Inferior parietal cortex (tissue), 1 donor: Measurements from ENCODE around the gene NFIX.

Experiments
- DNase-seq: peaks from one replicate; pipeline ENCODE4 v3.0.0-alpha.2; 2016; ENCODE audit errors: extremely low spot score

The NFIX gene

GRCh38 chr19:13072188-13072908 lies 77.1 kb downstream of the NFIX start:
- peak; percentile 81 for DNase-seq

- no peak for DNase-seq
Observed at GRCh38 chr19:13073263-13073662, 78.0 kb downstream of the NFIX start.

DNA sequence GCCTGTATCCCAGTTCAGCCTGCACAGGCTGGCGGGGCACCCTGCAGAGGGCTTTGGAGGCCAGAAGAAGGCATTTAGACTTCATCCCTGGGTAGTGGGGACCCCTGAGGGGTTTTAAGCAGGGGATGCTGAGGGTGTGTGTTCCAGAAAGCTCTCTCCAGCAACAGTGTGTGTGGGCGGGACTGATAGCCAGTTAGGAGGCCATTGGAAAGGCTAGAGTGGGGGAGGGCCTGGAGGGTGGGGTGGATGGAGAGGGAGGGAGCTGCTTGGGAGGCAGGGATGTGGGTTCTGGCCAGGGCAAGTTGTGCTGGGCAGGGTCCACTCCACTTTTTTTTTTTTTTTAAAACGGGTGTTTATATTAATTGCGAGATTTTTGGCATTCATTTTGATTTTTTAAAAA lies 79.1 kb downstream of the NFIX start:
- DNase-seq = no peak

DNA sequence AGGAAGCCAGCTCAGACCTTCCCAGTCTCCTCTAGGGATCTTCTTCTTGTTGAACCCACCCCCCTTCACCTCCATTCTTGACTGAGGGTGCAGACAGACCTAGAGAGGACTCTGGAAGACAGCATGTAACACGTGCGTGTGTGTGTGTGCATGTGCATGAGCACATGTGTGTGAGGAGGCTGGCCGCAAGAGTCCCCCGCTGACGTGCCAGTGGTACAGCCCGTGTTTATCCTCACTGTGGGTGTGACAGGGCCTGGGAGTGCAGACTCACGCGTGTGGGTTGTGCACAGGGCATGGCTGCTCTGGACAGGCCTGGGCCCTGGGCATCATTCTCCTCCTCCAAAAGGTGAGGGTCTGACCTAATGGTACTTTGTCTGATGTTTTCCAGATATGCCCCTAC lies 81.0 kb downstream of the NFIX start:
- no peak for DNase-seq

- DNase-seq = no peak
Observed at GRCh38 chr19:13076787-13077186, 81.5 kb downstream of the NFIX start.

GRCh38 chr19:13077240-13077639 lies 82.0 kb downstream of the NFIX start:
- DNase-seq = no peak

DNA sequence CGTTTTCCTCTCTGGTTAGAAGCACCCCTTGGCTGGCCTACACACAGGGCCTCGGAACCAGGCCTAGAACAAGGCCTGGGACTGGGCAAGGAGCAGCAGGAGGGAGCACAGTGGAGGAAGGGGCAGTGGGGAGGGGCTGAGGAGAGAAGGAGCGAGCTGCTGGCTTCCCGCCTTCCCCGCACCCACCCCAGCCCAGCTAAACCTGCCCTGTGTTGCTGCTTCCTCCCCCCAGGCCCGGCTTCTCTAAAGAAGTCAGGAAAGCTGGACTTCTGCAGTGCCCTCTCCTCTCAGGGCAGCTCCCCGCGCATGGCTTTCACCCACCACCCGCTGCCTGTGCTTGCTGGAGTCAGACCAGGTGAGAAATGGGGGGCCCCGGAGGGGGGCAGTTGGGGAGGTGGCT lies 83.1 kb downstream of the NFIX start:
- no peak for DNase-seq

DNA sequence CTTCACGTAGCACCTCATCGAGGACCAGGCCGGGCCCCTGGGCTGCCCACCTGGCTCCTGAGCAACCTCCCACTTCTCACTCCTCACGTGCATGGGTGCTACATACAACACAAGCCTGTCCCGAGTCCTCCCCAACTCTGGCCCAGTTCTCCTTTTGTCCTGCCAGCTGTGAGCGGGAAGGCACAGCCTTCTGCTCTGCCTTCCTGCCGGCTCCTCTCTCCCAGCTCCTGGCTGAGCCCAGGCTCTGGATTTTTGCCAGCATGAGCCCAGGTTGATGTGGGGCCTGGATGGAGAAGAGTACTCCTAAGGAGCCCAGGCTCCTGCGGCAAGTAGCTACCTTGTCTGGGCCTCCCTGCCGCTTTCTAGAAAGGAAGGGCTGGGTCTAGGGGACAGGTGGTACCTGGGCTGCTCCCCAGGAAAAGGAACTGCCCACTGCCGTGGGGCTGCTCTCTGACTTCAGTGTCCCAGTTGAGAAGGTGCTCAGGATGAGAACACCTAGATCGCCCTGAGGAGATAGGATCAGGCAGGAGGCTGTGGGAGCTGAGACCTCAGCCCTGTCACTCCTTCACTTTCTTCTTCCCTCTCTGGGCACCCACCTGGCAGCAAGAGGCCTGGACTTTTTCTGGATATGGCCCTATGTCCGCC lies 83.7 kb downstream of the NFIX start:
- DNase-seq = no peak

DNA sequence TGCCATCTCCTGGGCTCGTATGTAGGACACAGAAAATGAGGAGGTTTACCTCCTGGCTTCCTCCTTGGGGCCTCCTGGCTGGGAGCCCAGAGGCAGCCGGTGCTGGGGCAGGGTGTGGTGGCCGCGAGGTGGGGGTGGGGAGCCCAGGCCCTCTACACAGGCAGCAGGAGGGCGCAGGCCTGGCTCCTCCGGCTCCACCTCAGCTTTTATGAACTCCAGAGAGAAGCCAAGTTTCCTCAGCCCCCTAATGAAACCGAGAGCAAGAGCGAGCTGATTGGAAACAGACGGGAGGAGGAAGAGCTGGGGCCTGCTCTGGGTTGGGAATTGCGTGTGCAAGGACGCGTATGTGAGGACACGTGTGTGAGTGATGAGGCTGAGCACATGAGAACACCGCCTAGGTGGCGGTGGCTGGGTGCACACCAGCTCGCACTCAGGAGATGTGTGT lies 84.3 kb downstream of the NFIX start:
- no peak for DNase-seq

DNA sequence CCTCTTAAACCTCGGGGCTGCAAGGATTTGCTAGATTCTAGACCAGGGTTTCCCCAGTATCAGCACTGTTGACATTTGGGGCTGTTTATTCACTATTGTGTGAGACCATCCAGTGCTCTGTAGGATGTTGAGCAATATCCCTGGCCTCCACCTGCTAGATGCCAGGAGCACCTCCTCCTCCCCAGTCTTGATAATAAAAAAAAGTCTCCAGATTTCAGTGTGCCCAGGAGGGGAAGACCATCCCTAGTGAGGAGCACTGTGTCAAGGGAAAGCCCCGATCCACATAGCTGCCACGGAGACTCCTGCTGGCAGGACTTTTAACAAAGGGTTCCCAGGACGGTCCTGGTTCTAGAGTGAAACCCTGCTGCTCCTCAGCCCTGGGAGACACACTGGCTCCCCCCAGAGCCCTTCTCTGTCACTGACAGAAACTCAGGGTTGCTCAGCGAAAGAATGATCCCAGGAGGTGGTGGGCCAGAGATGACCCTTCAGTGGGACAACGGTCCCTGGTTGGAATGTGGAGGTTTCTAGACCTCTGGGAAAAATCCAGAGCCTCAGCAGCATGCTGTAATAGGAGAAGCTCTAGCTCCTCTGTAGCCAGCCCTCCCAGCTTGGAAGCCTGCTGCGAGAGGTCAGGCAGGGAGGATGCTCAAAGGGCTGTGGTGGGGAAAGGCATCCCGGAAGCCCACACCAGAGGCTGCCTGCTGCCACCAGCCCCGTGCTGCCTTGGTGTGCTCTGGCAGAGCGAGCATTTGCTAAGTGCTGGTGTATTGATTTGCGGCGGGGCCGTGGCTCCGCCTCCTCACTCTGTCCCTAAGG lies 87.1 kb downstream of the NFIX start:
- DNase-seq = no peak

DNA sequence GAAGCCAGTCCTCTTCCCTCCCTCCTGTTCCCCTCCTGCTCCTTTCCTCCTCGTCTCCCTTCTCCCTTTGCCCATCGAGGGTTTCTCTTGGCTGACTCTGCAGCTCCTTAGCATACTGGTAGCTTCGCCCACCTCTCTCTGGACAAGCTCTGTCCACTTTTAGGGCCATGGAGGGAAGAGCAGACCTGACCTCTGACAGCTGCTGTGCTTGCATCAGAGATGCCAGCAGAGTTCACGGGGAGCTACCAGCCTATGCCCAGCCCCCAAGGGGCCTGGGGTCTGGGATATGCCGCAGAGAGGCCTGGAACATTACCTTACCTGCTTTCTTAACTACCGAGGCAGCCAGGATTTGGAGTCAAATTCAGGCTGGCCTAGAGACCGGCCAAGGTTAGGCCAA lies 87.7 kb downstream of the NFIX start:
- no peak for DNase-seq

GRCh38 chr19:13083627-13084026 lies 88.4 kb downstream of the NFIX start:
- no peak for DNase-seq

GRCh38 chr19:13085666-13086065 lies 90.4 kb downstream of the NFIX start:
- DNase-seq = no peak

GRCh38 chr19:13086341-13086740 lies 91.1 kb downstream of the NFIX start:
- no peak for DNase-seq

- DNase-seq = no peak
Observed at GRCh38 chr19:13087295-13087694, 92.0 kb downstream of the NFIX start.

DNA sequence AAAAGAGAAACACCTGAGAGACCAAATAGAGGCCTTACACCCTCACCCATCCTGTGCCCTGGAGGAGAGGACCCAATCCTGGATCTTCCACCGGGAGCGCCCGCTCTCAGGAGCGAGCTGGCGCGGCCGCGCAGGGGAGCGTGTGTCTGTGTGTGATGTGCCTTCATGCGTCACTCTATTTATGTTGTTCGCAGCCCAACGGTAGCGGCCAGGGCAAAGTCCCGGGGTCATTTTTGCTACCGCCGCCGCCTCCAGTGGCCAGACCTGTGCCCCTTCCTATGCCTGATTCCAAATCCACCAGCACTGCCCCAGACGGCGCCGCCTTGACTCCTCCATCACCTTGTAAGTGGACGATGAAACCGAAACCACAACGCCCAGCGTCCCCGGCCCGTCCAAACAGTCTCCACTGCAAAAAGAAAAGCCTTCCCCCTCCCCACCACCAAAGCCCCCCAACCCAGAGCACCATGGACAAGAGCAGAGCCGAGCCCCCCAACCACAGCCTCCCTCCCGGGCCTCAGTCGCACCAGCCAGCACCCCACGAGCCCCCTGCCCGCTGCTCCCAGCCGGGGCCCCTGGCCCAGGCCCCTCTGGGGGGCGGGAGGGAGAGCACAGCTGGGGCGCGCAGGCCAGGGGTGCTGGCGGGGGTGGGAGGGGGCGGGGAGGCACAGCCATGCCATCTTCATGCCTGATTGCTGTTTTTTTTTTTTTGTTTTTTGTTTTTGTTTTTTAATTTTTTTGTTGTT lies 92.7 kb downstream of the NFIX start:
- no peak for DNase-seq

DNA sequence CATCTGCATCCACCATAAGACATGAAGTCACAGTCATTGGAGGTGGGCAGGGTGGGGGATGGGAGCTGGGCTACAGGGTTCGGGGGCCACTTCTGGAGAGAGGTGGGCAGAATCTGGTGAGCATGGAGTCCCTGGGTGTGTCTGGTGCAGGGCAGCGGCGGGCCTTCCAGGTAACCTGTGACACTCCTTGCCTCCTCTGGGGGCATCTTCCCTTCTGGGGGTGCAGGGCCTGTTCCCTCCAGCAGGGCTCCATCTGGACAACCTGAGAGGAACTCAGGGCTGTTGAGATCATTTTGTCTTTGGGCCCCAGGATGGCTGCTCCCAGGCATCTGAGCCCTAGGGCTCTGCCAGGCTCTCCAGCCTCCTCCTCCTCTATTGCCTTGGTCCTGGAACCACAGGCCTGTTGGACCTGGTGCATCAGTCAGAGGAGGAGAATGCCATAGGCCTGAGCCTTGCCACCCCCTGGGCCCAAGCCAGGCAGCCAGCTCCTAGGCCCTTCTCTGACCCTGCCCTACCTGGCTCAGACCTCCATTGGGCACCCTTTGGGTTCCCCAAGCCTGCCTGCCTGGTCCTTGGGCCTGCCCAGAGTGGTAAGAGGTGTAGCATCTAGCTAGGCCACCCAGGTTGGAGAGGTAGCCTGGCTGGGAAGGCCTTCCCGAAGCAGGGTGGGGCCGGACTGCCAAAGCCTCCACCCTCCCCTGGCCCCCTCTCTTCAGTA lies 94.0 kb downstream of the NFIX start:
- DNase-seq = no peak

DNA sequence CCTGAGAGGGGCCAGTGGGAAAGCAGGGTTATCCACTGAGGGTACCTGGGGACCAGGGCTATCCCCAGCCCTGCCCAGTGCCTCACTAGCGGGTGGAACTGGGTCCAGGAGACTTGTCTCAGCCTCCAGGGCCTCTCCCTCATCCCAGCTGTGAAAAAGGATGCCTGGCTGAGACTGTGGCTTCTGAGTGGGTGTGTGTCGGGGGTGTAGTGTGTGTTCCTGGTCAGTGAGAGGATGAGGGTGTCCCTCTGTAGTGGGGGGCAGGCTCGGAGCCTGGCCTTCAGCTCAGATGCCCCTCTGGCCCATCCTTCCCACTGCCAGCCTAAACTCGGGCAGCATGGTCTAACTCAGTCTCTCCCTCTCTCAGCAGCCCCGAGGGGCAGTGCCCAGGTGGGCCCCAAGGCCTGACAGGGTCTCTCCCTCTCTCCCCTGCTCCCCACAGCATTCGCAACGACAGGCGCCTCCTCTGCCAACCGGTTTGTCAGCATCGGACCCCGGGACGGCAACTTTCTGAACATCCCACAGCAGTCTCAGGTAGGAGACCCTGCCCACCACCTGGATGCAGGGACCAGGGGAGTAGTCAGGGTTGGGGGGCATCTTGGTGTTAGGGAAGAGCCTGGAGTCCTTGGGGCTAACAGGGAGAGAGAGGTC lies 94.7 kb downstream of the NFIX start:
- no peak for DNase-seq

DNA sequence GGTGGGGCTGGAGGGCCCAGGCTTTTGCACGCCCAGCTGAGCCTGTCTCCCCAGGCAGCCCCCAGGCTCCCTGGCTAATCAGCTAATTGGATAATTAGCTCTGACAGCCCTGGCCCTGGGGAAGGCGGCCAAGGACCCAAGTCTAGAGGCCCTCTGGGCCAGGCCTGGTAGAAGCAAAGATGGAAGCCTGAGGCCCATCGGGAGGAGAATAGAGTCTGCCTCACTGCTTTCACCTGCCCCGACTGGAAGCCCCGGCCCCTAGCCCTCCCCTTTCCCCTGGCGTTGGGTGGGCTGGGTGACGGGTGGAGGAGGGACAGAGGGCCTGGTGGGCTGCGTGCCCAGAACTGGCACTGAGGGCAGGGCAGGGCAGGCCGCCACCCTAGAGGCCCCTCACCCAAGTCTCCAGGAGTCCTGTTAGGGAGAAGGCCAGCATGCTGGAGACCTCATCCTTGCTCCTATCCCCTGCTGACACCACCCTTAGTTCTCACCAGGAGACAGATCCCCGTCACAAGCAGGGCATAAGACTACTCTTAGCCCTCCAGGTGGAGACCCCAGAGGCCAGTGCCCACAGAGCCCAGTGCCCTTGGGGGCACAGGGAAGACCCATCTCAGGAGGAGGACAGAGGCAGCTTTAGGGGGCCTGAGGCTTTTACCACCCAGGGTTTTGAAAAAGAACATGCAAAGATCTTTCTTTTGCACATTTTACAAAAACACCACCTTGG lies 95.4 kb downstream of the NFIX start:
- no peak for DNase-seq
